H1 (cell line): Measurements from ENCODE around the gene DNAJA3.

Experiments
- CEBPB ChIP-seq: IDR thresholded peaks from 2 replicates; pipeline ENCODE4 v1.6.1; 2012; ENCODE audit warnings: low read depth, low read length
- MAFK ChIP-seq: IDR thresholded peaks from 2 replicates; pipeline ENCODE4 v1.6.1; 2012; ENCODE audit warnings: low read depth, mild to moderate bottlenecking, improper control_type of control experiment, low read length
- POLR2AphosphoS5 ChIP-seq: IDR thresholded peaks from 2 replicates; pipeline ENCODE4 v1.6.1; 2011; ENCODE audit warnings: low read depth, low read length

DNA sequence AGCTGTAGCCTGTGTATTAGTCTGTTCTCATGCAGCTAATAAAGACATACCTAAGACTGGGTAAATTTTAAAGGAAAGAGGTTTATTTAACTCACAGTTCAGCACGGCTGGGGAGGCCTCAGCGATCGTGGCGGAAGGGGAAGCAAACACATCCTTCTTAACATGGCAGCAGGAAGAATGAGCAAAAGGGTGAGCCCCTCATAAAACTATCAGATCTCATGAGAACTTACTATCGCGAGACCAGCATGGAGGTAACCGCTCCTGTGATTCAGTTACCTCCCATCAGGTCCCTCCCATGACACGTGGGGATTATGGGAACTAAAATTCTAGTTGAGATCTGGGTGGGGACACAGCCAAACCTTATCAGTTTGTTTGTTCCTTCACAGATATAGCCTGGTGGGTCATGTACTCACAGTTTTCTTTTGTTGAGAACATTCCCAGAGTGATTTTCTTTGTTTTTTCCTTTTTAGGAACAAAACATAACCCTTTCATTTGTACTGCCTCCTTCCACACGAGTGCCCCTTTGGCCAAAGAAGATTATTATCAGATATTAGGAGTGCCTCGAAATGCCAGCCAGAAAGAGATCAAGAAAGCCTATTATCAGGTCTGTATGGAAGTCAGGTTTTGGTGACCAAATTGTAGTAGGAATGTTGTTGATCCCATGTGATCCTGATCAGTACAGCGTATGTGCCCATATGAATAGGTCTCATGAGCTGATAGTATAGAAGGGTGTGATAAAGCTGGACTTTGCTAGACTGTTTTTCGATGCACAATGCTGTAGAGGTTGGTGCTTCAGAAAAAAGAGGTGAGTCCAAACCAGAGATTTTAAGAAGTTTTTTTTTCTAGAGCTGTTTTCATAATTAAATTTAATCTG lies 8.5 kb downstream of the DNAJA3 start:
- TF ChIP-seq CEBPB = no peak
- TF ChIP-seq MAFK = no peak
- no peak for TF ChIP-seq POLR2AphosphoS5
